Endothelial cell (in vitro differentiated cells): ENCODE measurements around the gene ARMH4. TPM values are rescaled to one million over a fixed set of nuclear protein-coding genes. Genes with fewer than 3 reads are reported as not detected.

Experiments
- DNase-seq: peaks from one replicate; pipeline ENCODE4 v3.0.0; 2021; ENCODE audit warnings: low spot score
- H3K27ac Mint-ChIP-seq: one replicate; pipeline ENCODE4 v1.8.0; 2021; ENCODE audit warnings: mixed read lengths, inconsistent platforms; ENCODE audit not compliant: unreplicated experiment
- H3K27me3 Mint-ChIP-seq: one replicate; pipeline ENCODE4 v1.8.0; 2021; ENCODE audit warnings: mild to moderate bottlenecking, moderate library complexity, mixed read lengths, inconsistent platforms; ENCODE audit not compliant: unreplicated experiment
- H3K36me3 Mint-ChIP-seq: one replicate; pipeline ENCODE4 v1.8.0; 2021; ENCODE audit warnings: mild to moderate bottlenecking, low read depth, mixed read lengths, inconsistent platforms; ENCODE audit not compliant: unreplicated experiment
- H3K4me1 Mint-ChIP-seq: one replicate; pipeline ENCODE4 v1.8.0; 2021; ENCODE audit warnings: mild to moderate bottlenecking, mixed read lengths, inconsistent platforms; ENCODE audit not compliant: unreplicated experiment
- H3K4me3 Mint-ChIP-seq: one replicate; pipeline ENCODE4 v1.8.0; 2021; ENCODE audit warnings: mild to moderate bottlenecking, mixed read lengths, inconsistent platforms; ENCODE audit not compliant: unreplicated experiment
- H3K9me3 Mint-ChIP-seq: one replicate; pipeline ENCODE4 v1.8.0; 2021; ENCODE audit warnings: mixed read lengths, inconsistent platforms; ENCODE audit not compliant: unreplicated experiment
- total RNA-seq: library from RNA; stranded (reverse); fragmentation: NEBNext Ultra II Directional; extraction: Animal tissue kit (Norgen Biotek cat#: 25700); gene quantifications from one replicate; pipeline ENCODE4 v1.2.1, GENCODE V29; 2021; ENCODE audit not compliant: unreplicated experiment
- TF ChIP-seq, protein P1 (sequence below): fragments of 200-600 bp; sonication (generic); IDR thresholded peaks from one replicate; pipeline ENCODE4 v1.5.0; 2021; ENCODE audit warnings: antibody characterized with exemption; ENCODE audit not compliant: unreplicated experiment

ARMH4 gene
- total RNA-seq, 1 donor from 2014 or later: 10.5 TPM

GRCh38 chr14:57976701-57977100, 175.3 kb downstream of the ARMH4 start:
- TF ChIP-seq, protein P1, sequence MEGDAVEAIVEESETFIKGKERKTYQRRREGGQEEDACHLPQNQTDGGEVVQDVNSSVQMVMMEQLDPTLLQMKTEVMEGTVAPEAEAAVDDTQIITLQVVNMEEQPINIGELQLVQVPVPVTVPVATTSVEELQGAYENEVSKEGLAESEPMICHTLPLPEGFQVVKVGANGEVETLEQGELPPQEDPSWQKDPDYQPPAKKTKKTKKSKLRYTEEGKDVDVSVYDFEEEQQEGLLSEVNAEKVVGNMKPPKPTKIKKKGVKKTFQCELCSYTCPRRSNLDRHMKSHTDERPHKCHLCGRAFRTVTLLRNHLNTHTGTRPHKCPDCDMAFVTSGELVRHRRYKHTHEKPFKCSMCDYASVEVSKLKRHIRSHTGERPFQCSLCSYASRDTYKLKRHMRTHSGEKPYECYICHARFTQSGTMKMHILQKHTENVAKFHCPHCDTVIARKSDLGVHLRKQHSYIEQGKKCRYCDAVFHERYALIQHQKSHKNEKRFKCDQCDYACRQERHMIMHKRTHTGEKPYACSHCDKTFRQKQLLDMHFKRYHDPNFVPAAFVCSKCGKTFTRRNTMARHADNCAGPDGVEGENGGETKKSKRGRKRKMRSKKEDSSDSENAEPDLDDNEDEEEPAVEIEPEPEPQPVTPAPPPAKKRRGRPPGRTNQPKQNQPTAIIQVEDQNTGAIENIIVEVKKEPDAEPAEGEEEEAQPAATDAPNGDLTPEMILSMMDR: no peak
- Mint-ChIP-seq H3K4me1 (no peaks in the 10 kb centered on the region), H3K27ac (no peak overlapping the region), H3K36me3 (no peaks in the 10 kb centered on the region), H3K9me3 (no peaks in the 10 kb centered on the region), H3K4me3 (no peak overlapping the region), H3K27me3 (no peaks in the 10 kb centered on the region)
- no peak for DNase-seq

DNA sequence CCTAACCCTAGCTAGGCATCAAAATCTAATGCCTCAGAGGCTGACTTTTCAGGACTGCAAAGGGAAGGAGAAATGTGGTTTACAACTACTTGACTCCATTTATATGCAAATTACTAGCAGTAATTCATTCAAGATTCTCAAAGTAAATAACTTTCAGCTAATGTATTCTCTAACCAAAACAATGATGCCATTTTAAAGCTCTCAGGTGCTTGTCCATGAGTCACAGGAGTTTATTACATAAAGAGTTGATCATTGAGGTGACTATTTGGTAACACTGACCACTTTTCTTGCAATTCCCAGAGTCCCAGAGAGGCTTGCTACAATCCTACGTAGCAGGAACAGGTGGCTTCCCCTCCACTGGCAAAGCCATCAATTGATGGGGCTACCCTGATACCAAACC, 177.1 kb downstream of the ARMH4 start:
- H3K36me3 Mint-ChIP-seq: no peaks in the 10 kb centered on the region
- H3K27me3 Mint-ChIP-seq: no peaks in the 10 kb centered on the region
- TF ChIP-seq, protein P1: no peak
- no peak for DNase-seq
- H3K4me1 Mint-ChIP-seq: no peaks in the 10 kb centered on the region
- H3K9me3 Mint-ChIP-seq: no peaks in the 10 kb centered on the region
- H3K27ac Mint-ChIP-seq: no peak overlapping the region
- H3K4me3 Mint-ChIP-seq: no peak overlapping the region

GRCh38 chr14:57970594-57970993, 181.4 kb downstream of the ARMH4 start:
- DNase-seq: no peak
- no peaks in the 10 kb centered on the region for H3K27me3 Mint-ChIP-seq
- no peaks in the 10 kb centered on the region for H3K36me3 Mint-ChIP-seq
- no peaks in the 10 kb centered on the region for H3K9me3 Mint-ChIP-seq
- no peak overlapping the region for H3K27ac Mint-ChIP-seq
- no peaks in the 10 kb centered on the region for H3K4me1 Mint-ChIP-seq
- H3K4me3 Mint-ChIP-seq: no peak overlapping the region
- TF ChIP-seq, protein P1: no peak

DNA sequence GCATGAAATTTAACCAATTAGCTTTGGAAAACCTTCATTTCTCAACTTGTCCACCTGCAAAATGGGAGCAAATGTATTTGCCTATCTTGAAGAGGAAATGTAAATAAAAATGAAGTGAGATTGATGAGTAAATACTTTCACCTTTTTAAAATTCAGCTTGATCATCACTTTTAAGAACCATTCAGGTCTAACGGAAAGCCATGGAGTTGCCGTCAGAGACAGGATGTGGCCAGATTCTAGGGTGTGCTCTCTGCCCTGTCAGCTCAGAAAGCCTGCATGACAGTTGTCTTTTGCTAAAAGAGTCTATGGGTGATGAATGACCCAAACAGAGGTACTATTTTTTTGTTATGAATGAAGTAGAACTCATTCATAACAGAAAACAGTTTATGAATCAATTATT, 181.8 kb downstream of the ARMH4 start:
- no peak overlapping the region for H3K27ac Mint-ChIP-seq
- no peaks in the 10 kb centered on the region for H3K9me3 Mint-ChIP-seq
- no peaks in the 10 kb centered on the region for H3K27me3 Mint-ChIP-seq
- TF ChIP-seq, protein P1: no peak
- H3K4me3 Mint-ChIP-seq: no peak overlapping the region
- no peak for DNase-seq
- no peaks in the 10 kb centered on the region for H3K36me3 Mint-ChIP-seq
- no peaks in the 10 kb centered on the region for H3K4me1 Mint-ChIP-seq

GRCh38 chr14:57963071-57963470, 188.9 kb downstream of the ARMH4 start:
- Mint-ChIP-seq H3K27me3 (peaks cover 4% of the 10 kb centered on the region), H3K36me3 (no peaks in the 10 kb centered on the region), H3K4me3 (no peak overlapping the region), H3K9me3 (no peaks in the 10 kb centered on the region), H3K4me1 (peaks cover 14% of the 10 kb centered on the region), H3K27ac (no peak overlapping the region)
- no peak for DNase-seq
- TF ChIP-seq, protein P1: no peak
